Sigmoid colon (tissue), 4 donors: ENCODE data around the gene GAS2L3.

Source experiments
- POLR2A ChIP-seq, 2 donors: fragments of 450-650 bp; IDR thresholded peaks; one replicate each; pipeline ENCODE4 v1.6.1; 2016; ENCODE audit warnings: antibody characterized with exemption in 2 of 2, mild to moderate bottlenecking in 2 of 2, moderate library complexity in 2 of 2
- POLR2AphosphoS5 ChIP-seq, 4 donors: sonication (generic); formaldehyde crosslinking; IDR thresholded peaks; one replicate each; pipeline ENCODE4 v1.6.1; 2017; ENCODE audit warnings: antibody characterized with exemption in 4 of 4
- TF ChIP-seq, protein P1 (sequence below), 4 experiments: fragments of 450-650 bp in 3 of 4; fragments of 200-600 bp in 1 of 4; IDR thresholded peaks; one replicate each; pipeline ENCODE4 v1.5.1; 2016 to 2019; ENCODE audit warnings: antibody characterized with exemption in 4 of 4, mild to moderate bottlenecking in 3 of 4, moderate library complexity in 2 of 4

DNA sequence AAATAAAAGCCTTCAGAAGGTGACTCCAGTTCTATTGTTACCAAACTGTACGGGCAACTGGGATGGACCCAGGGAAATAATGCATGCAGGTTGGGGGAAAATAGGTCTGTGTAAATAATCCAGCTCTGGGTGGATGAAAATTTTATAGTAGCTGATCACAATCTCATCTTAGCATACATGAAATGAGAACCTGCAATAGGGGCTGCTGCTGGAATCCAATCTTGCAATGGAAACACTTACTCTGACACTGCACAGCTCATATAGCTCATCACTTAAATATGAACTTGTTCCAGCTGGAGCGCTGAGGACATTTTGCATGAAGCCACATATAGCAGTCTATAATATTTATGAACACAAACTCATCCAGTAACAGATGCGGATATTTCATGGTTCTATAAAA lies 40.1 kb upstream of the GAS2L3 start:
- no peak for TF ChIP-seq POLR2A (IDR thresholded peaks at IDR 0.05)
- TF ChIP-seq, protein P1, sequence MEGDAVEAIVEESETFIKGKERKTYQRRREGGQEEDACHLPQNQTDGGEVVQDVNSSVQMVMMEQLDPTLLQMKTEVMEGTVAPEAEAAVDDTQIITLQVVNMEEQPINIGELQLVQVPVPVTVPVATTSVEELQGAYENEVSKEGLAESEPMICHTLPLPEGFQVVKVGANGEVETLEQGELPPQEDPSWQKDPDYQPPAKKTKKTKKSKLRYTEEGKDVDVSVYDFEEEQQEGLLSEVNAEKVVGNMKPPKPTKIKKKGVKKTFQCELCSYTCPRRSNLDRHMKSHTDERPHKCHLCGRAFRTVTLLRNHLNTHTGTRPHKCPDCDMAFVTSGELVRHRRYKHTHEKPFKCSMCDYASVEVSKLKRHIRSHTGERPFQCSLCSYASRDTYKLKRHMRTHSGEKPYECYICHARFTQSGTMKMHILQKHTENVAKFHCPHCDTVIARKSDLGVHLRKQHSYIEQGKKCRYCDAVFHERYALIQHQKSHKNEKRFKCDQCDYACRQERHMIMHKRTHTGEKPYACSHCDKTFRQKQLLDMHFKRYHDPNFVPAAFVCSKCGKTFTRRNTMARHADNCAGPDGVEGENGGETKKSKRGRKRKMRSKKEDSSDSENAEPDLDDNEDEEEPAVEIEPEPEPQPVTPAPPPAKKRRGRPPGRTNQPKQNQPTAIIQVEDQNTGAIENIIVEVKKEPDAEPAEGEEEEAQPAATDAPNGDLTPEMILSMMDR (IDR thresholded peaks at IDR 0.05): no peak
- TF ChIP-seq POLR2AphosphoS5 (IDR thresholded peaks at IDR 0.05): no peak
